ENCODE data around the gene SAMD10. TPM values are rescaled to one million over a fixed set of nuclear protein-coding genes. Genes with fewer than 3 reads are reported as not detected.
"Not testable (repeated sequence)": the region's sequence is repeated elsewhere in the genome, so short reads cannot be mapped to it uniquely, and the experiment has no call there.

SAMD10 gene
- polyA plus RNA-seq, 2 donors = 9.4 to 13.1 TPM

DNA sequence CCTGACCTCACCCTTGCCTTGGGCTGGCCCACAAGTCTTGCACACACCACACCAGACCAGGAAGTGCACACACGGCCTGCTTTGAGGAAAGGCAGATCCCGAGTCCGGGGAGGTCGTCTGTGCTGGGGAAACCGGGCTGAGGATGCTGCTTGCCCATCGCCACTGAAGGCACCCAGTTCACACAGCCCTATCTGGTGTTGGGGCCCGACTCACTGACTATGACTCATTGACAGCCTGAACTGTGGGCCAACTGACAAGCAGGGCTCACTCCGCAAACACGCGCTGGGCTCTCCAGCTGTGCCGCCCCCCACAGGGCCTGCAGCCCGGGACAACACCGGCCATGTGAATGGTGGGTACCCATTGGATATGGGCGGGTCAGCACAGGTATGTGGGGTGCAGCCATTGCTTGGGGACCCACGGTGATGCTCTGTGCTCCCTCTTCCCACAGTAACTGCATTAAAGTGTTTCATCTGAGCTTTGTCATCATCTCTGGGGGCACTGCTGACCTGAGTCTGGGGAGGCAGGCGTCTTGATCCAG lies 1.6 kb downstream of the SAMD10 start:
- no peaks in the 10 kb centered on the region for H3K27me3 ChIP-seq (ENCODE audit: control insufficient read depth in 1 of 2, insufficient read depth in 2 of 2, low read length in 2 of 2)
- peaks cover 5 to 9% of the 10 kb centered on the region in 2 donors for H3K36me3 ChIP-seq (ENCODE audit: control insufficient read depth in 2 of 2, insufficient read depth in 2 of 2, low read length in 1 of 2)
- no peaks in the 10 kb centered on the region for H3K9me3 ChIP-seq (ENCODE audit: control insufficient read depth in 2 of 2, insufficient read depth in 1 of 2, low read depth in 1 of 2, low read length in 1 of 2)
- peak overlapping the region in 1 of 2 donors; percentile 92 for H3K27ac ChIP-seq (ENCODE audit: low read depth in 2 of 2, low read length in 1 of 2)
- H3K4me1 ChIP-seq (ENCODE audit: control insufficient read depth in 2 of 2, insufficient read depth in 2 of 2, low read length in 1 of 2) = peaks cover under 1 to 21% of the 10 kb centered on the region in 2 donors
- peak overlapping the region in 1 of 2 donors; percentile 59 for H3K4me3 ChIP-seq (ENCODE audit: low read depth in 1 of 2, low read length in 2 of 2)
- WGBS, 2 donors = 57 to 59% methylated on average over 16 of the region's 16 CpGs

DNA sequence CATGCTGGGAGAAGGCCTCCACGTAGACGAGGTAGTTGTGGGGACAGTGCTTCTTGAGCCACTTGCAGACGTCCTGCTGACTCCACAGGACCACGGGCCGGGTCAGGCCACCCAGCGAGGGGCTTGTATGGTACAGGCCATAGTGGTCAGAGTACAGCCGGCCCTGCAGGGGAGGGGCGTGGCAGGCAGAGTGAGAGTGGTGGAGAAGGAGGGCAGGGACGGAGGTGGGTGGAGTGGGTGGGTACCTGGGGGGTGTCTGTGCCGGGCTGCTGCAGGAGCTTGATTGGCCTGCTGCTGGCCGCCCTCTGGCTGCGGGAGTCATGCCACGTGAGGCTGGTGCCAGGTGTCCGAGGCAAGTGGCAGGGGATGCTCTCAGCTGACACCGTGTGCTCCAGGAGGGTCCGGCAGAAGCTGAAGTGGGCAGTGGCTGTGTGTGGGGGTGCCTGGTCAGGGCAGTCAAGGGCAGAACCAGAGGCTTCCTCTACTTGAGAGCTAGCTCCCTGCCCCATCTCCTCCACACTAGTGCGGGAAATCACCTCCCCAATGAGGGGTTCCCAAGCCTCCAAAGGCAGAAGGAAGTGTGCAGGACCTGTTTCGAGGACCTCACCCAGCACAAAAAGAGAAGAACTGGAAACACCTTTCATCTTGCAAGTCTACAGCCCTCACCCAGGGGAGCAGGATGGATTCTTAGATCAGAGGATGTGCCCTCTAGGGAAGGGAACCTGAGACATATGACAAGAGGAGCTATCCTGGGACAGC lies 2.3 kb downstream of the SAMD10 start:
- H3K4me1 ChIP-seq (ENCODE audit: control insufficient read depth in 2 of 2, insufficient read depth in 2 of 2, low read length in 1 of 2) = peaks cover 0 to 21% of the 10 kb centered on the region in 2 donors
- no peak overlapping the region for H3K27ac ChIP-seq (ENCODE audit: low read depth in 2 of 2, low read length in 1 of 2)
- H3K9me3 ChIP-seq (ENCODE audit: control insufficient read depth in 2 of 2, insufficient read depth in 1 of 2, low read depth in 1 of 2, low read length in 1 of 2) = no peaks in the 10 kb centered on the region
- no peaks in the 10 kb centered on the region for H3K27me3 ChIP-seq (ENCODE audit: control insufficient read depth in 1 of 2, insufficient read depth in 2 of 2, low read length in 2 of 2)
- H3K4me3 ChIP-seq (ENCODE audit: low read depth in 1 of 2, low read length in 2 of 2) = no peak overlapping the region
- 90 to 93% methylated on average over 18 of the region's 18 CpGs for WGBS, 2 donors
- peaks cover 5 to 9% of the 10 kb centered on the region in 2 donors for H3K36me3 ChIP-seq (ENCODE audit: control insufficient read depth in 2 of 2, insufficient read depth in 2 of 2, low read length in 1 of 2)

DNA sequence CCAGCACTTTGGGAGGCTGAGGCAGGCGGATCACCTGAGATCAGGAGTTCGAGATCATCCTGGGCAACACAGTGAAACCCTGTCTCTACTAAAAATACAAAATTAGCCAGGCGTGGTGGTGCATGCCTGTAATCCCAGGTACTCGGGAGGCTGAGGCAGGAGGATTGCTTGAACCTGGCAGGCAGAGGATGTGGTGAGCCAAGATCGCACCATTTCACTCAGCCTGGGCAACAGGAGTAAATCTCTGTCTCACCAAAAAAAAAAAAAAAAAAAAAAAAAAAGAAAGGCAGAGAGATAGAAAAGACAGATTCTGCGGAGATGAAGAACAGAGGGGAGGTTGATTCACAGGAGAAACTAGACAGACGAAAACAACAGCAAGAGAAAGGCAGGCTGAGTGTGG lies 2.9 kb downstream of the SAMD10 start:
- H3K4me1 ChIP-seq (ENCODE audit: control insufficient read depth in 2 of 2, insufficient read depth in 2 of 2, low read length in 1 of 2) = peaks cover 0 to 19% of the 10 kb centered on the region in 2 donors
- not testable (repeated sequence) for H3K27me3 ChIP-seq (ENCODE audit: control insufficient read depth in 1 of 2, insufficient read depth in 2 of 2, low read length in 2 of 2); H3K9me3 ChIP-seq (ENCODE audit: control insufficient read depth in 2 of 2, insufficient read depth in 1 of 2, low read depth in 1 of 2, low read length in 1 of 2); H3K27ac ChIP-seq (ENCODE audit: low read depth in 2 of 2, low read length in 1 of 2); H3K4me3 ChIP-seq (ENCODE audit: low read depth in 1 of 2, low read length in 2 of 2); H3K36me3 ChIP-seq (ENCODE audit: control insufficient read depth in 2 of 2, insufficient read depth in 2 of 2, low read length in 1 of 2)
- WGBS, 2 donors = 89 to 90% methylated on average over 7 of the region's 7 CpGs

DNA sequence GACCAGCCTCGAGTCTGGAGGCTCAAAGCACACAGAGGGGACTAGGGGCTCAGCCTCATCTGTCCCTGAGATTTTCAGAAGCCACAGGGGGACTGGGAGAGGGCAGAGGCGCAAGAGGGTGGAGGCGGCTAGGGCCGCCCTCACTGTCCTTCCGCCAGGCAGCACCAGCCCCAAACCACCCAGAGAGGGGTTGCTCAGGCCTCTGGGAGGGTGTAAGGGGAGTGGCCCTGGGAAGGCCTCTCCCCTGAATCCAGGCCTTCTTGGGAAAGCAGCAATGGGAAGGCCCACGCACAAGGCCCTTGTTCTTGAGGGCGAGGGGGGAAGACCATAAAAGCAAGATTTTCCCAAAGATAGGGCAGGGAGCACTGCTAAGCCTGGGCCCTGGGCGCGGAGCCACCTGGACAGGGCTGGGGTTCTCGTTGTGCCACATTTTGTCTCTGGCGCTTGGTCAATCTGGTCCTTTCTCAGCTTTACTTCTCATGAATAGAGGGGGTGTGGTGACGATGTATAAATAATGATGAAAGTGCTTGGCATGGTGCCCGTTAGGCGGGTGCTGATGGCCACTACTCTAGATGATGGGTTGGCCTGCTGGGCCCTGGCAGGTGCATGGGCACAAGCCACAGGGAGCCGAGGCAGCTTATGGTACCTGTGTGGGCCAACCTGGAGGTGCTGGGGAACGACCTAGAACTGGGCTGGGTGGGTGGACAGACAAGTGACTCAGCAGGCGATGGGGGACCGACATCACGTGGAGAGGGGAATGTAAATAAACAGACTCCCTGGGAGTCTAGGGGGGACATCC lies 4.8 kb downstream of the SAMD10 start:
- Histone ChIP-seq H3K9me3 (ENCODE audit: control insufficient read depth in 2 of 2, insufficient read depth in 1 of 2, low read depth in 1 of 2, low read length in 1 of 2) (no peaks in the 10 kb centered on the region), H3K27me3 (ENCODE audit: control insufficient read depth in 1 of 2, insufficient read depth in 2 of 2, low read length in 2 of 2) (no peaks in the 10 kb centered on the region), H3K4me3 (ENCODE audit: low read depth in 1 of 2, low read length in 2 of 2) (no peak overlapping the region), H3K4me1 (ENCODE audit: control insufficient read depth in 2 of 2, insufficient read depth in 2 of 2, low read length in 1 of 2) (peaks cover 0 to 16% of the 10 kb centered on the region in 2 donors), H3K27ac (ENCODE audit: low read depth in 2 of 2, low read length in 1 of 2) (peak overlapping the region in 1 of 2 donors; percentile 42), H3K36me3 (ENCODE audit: control insufficient read depth in 2 of 2, insufficient read depth in 2 of 2, low read length in 1 of 2) (peaks cover 5 to 9% of the 10 kb centered on the region in 2 donors)
- WGBS, 2 donors = 64 to 67% methylated on average over 19 of the region's 19 CpGs

DNA sequence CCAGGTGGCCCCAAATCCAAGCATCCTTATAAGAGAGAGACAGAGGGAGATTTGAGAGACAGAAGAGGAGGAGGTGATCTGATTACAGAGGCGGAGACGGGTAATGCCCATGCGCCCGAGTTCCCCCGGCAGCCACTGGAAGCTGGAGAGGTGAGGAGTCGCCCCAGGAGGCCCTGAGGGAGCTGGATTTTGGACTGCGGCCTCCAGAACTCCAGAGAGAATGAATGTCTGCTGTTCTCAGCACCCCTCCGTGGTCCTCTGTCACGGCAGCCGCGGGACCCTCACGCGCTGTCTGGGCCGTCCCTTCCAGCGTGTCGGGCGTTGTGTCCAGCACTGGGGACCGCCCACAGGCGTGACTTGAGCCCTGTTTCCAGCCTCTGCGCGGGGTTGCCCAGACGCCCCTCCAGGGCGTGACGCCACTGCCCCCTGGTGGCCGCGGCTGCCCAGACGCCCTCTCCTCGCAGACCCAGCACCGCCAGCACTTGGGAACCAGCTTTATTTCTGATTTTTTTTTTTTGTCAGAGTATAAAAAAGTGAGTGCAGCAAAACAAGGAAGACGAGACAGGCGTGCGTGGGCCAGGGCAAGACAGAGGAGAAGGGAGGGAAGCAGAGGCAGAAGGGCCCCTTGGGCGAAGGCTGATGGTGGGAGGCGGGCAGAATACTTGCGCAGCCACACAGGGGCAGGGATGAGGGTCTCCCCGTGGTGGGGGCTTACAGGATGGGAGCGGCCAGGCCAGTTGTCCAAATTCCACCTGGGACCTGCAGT lies 5.6 kb downstream of the SAMD10 start:
- Histone ChIP-seq H3K4me1 (ENCODE audit: control insufficient read depth in 2 of 2, insufficient read depth in 2 of 2, low read length in 1 of 2) (peaks cover 0 to 19% of the 10 kb centered on the region in 2 donors), H3K4me3 (ENCODE audit: low read depth in 1 of 2, low read length in 2 of 2) (peak overlapping the region in 1 of 2 donors; percentile 5), H3K27me3 (ENCODE audit: control insufficient read depth in 1 of 2, insufficient read depth in 2 of 2, low read length in 2 of 2) (no peaks in the 10 kb centered on the region), H3K27ac (ENCODE audit: low read depth in 2 of 2, low read length in 1 of 2) (peak overlapping the region in 1 of 2 donors; percentile 8), H3K36me3 (ENCODE audit: control insufficient read depth in 2 of 2, insufficient read depth in 2 of 2, low read length in 1 of 2) (peaks cover 5 to 9% of the 10 kb centered on the region in 2 donors), H3K9me3 (ENCODE audit: control insufficient read depth in 2 of 2, insufficient read depth in 1 of 2, low read depth in 1 of 2, low read length in 1 of 2) (no peaks in the 10 kb centered on the region)
- WGBS, 2 donors = 7 to 13% methylated on average over 36 to 37 of the region's 37 CpGs

DNA sequence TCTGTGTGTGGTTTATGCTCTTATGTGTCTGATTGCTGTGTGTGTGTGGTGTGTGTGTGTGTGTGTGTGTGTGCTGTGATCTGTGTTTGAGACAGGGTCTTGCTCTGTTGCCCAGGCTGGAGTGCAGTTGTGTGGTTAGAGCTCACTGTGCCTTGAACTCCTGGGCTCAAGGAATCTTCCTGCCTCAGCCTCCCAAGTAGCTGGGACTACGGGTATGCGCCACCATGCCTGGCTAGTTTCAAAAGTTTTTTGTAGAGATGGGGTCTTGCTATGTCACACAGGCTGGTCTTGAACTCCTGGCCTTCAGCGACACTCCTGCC lies 6.3 kb downstream of the SAMD10 start:
- Histone ChIP-seq H3K27me3 (ENCODE audit: control insufficient read depth in 1 of 2, insufficient read depth in 2 of 2, low read length in 2 of 2) (no peaks in the 10 kb centered on the region), H3K36me3 (ENCODE audit: control insufficient read depth in 2 of 2, insufficient read depth in 2 of 2, low read length in 1 of 2) (peaks cover 5 to 9% of the 10 kb centered on the region in 2 donors), H3K4me1 (ENCODE audit: control insufficient read depth in 2 of 2, insufficient read depth in 2 of 2, low read length in 1 of 2) (peaks cover 1 to 22% of the 10 kb centered on the region in 2 donors), H3K4me3 (ENCODE audit: low read depth in 1 of 2, low read length in 2 of 2) (no peak overlapping the region), H3K9me3 (ENCODE audit: control insufficient read depth in 2 of 2, insufficient read depth in 1 of 2, low read depth in 1 of 2, low read length in 1 of 2) (no peaks in the 10 kb centered on the region), H3K27ac (ENCODE audit: low read depth in 2 of 2, low read length in 1 of 2) (no peak overlapping the region)
- WGBS, 2 donors = 96 to 98% methylated on average over 3 of the region's 3 CpGs

DNA sequence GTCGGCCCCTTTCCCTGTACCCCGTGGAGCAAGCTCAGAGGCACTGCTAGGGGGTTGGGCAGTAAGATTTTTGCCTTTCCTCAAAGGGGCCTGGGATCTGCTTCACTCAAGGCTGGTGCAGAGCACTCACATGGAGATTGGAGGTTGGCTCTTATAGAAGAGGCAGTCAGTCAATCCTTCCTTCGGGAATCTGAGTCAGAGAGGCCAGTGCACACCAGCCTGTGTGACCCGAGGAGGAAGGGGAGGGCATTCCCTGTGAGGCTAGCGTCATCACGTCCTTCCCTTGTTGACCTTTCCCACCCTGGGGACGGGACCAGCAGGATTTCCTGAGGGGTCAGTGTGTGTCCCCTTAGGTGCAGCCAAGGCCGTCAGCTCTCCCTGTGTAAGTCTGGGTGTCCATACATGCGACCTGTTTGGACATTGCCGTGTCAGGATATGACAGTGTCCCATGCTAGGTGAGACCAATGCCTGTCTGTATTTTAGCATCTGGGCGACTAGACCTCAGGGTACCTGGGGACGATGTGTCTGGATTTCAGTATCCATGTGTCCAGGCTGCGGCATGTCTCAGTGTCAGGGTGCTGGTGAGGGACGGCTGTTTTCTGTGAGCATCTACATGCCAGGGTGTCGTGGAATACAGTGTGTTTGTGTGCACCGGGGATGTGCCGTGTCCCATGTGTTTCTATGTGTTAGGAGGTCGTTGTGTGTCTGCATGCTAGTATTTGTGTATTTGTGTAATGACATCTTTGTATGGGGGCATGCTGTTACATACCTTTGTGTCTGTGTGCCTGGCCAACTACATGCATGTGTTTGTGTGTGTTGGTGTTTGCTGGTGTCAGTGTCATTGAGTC lies 6.9 kb downstream of the SAMD10 start:
- Histone ChIP-seq H3K27me3 (ENCODE audit: control insufficient read depth in 1 of 2, insufficient read depth in 2 of 2, low read length in 2 of 2) (no peaks in the 10 kb centered on the region), H3K4me1 (ENCODE audit: control insufficient read depth in 2 of 2, insufficient read depth in 2 of 2, low read length in 1 of 2) (peaks cover 2 to 20% of the 10 kb centered on the region in 2 donors), H3K36me3 (ENCODE audit: control insufficient read depth in 2 of 2, insufficient read depth in 2 of 2, low read length in 1 of 2) (peaks cover 6 to 12% of the 10 kb centered on the region in 2 donors), H3K27ac (ENCODE audit: low read depth in 2 of 2, low read length in 1 of 2) (peak overlapping the region in 1 of 2 donors; percentile 30), H3K4me3 (ENCODE audit: low read depth in 1 of 2, low read length in 2 of 2) (no peak overlapping the region), H3K9me3 (ENCODE audit: control insufficient read depth in 2 of 2, insufficient read depth in 1 of 2, low read depth in 1 of 2, low read length in 1 of 2) (no peaks in the 10 kb centered on the region)
- 70 to 77% methylated on average over 18 of the region's 18 CpGs for WGBS, 2 donors

DNA sequence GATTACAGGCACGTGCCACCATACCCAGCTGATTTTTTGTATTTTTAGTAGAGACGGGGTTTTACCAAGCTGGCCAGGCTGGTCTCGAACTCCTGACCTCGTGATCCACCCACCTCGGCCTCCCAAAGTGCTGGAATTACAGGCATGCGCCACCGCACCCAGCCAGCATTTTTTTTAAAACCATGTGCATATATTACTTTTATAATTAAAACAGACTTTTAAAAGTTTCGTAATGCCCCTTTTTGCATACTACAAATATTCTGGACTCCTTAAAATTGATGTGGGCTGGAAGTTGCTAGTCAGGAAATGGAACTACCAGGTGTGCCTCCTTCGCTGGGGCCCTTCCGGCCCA lies 7.5 kb downstream of the SAMD10 start:
- WGBS, 2 donors = 84 to 87% methylated on average over 10 of the region's 10 CpGs

More for the DNA sequence above, 7.5 kb downstream of the SAMD10 start:
- Histone ChIP-seq H3K4me1 (ENCODE audit: control insufficient read depth in 2 of 2, insufficient read depth in 2 of 2, low read length in 1 of 2) (peaks cover 2 to 20% of the 10 kb centered on the region in 2 donors), H3K36me3 (ENCODE audit: control insufficient read depth in 2 of 2, insufficient read depth in 2 of 2, low read length in 1 of 2) (peaks cover 10 to 18% of the 10 kb centered on the region in 2 donors)
- not testable (repeated sequence) for H3K27me3 ChIP-seq (ENCODE audit: control insufficient read depth in 1 of 2, insufficient read depth in 2 of 2, low read length in 2 of 2); H3K4me3 ChIP-seq (ENCODE audit: low read depth in 1 of 2, low read length in 2 of 2); H3K27ac ChIP-seq (ENCODE audit: low read depth in 2 of 2, low read length in 1 of 2); H3K9me3 ChIP-seq (ENCODE audit: control insufficient read depth in 2 of 2, insufficient read depth in 1 of 2, low read depth in 1 of 2, low read length in 1 of 2)

All from esophagus (tissue), 2 donors.